Dendritic cell treated with granulocyte-macrophage colony-stimulating factor and Interleukin-4, amounts not matched to agents 40 ng/mL and 50 ng/mL, for 4 days (primary cell): ENCODE data around the gene TRPM2.
A peak's percentile ranks its signal among the peaks of the same experiment; 100 is the strongest.

ENCODE experiments used
- H3K27ac Mint-ChIP-seq: one replicate; pipeline ENCODE4 v1.8.0; 2022; ENCODE audit warnings: mild to moderate bottlenecking, mixed read lengths
- H3K27me3 Mint-ChIP-seq: one replicate; pipeline ENCODE4 v1.8.0; 2022; ENCODE audit warnings: mild to moderate bottlenecking, mixed read lengths
- H3K36me3 Mint-ChIP-seq: one replicate; pipeline ENCODE4 v1.8.0; 2022; ENCODE audit warnings: low read depth, mixed read lengths
- H3K4me1 Mint-ChIP-seq: one replicate; pipeline ENCODE4 v1.8.0; 2022; ENCODE audit warnings: low read depth, mixed read lengths
- H3K4me3 Mint-ChIP-seq: one replicate; pipeline ENCODE4 v1.8.0; 2022; ENCODE audit warnings: mild to moderate bottlenecking, moderate library complexity, mixed read lengths
- H3K9me3 Mint-ChIP-seq: one replicate; pipeline ENCODE4 v1.8.0; 2022; ENCODE audit warnings: mixed read lengths
- intact Hi-C: fragments of 100-400 bp; cut with micrococcal nuclease; formaldehyde crosslinking; loops from one replicate; pipeline ENCODE4 v1.15.0; 2022

The TRPM2 gene

DNA sequence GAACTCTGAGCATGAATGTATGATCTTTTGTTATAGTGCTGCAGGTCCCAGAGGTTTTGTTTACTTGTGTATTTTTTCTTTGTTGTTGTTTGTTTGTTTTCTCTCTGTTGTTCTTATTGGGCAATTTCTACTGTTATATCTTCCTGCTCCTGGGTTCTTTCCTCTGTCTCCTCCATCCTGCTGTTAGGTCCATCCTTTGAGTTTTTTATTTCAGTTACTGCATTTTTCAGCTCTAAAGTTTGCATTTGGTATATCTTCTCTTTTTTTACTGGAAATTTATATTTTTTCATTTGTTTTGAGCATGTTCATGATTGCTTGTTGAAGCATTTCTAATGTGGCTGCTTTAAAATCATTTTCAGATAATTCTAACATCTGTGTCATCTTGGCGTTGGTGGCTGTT is 9.9 kb downstream of the TRPM2 start:
- H3K27ac Mint-ChIP-seq = no peak overlapping the region
- peaks cover 11% of the 10 kb centered on the region for H3K9me3 Mint-ChIP-seq
- H3K4me1 Mint-ChIP-seq = peaks cover 43% of the 10 kb centered on the region
- H3K36me3 Mint-ChIP-seq = peaks cover 68% of the 10 kb centered on the region
- intact Hi-C loops = no loop called here
- H3K27me3 Mint-ChIP-seq = no peaks in the 10 kb centered on the region
- no peak overlapping the region for H3K4me3 Mint-ChIP-seq

DNA sequence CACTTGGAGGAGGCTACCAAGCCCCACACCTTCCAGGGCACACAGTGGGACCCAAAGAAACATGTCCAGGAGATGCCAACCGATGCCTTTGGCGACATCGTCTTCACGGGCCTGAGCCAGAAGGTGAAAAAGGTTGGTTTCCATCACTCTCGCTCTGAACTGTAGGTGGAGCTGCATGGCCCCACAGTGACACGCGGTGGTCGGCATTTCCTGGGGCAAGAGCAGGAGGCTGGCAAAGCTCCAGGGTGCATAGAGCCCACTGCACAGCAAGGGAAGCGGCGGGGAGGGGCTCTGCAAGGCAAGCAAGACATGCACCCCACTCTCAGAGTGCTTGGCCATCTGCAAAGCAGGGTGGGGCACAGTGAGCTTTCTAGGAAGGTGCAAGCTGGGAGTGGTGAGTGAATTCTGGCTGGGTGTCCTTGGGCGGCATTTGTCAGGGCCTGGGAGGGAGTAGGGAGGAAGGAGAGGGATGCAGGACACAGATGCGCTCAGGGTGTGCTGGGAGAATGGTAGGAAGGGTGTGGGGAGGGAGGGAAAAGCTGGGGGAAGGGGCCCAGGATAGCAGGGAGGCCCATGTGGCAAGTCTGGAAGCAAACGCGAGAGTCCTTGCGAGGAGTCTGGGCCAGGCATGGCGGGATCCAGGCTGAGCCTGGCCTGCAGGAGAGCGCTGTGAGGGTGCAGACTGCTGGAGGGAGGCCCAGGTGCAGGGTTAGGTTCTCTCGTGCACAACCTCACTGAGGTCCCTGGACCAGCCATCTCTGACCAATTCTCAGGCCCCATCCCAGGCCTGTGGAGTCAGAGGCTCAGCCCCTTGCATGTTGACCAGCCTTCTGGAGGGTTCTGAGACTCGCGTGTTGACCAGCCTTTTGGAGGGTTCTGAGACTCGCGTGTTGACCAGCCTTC is 11.0 kb downstream of the TRPM2 start:
- no peak overlapping the region for H3K4me3 Mint-ChIP-seq
- no peak overlapping the region for H3K27ac Mint-ChIP-seq
- peaks cover 9% of the 10 kb centered on the region for H3K27me3 Mint-ChIP-seq
- peaks cover 42% of the 10 kb centered on the region for H3K4me1 Mint-ChIP-seq
- H3K36me3 Mint-ChIP-seq = peaks cover 72% of the 10 kb centered on the region
- intact Hi-C loops = no loop called here
- H3K9me3 Mint-ChIP-seq = peaks cover 11% of the 10 kb centered on the region

GRCh38 chr21:44365251-44365966 is 12.0 kb downstream of the TRPM2 start:
- Mint-ChIP-seq H3K27me3 (peaks cover 9% of the 10 kb centered on the region), H3K4me3 (no peak overlapping the region), H3K9me3 (peaks cover 11% of the 10 kb centered on the region), H3K27ac (no peak overlapping the region), H3K4me1 (peaks cover 33% of the 10 kb centered on the region), H3K36me3 (peaks cover 78% of the 10 kb centered on the region)
- intact Hi-C loops = no loop called here

- Mint-ChIP-seq H3K9me3 (peaks cover 11% of the 10 kb centered on the region), H3K36me3 (peaks cover 80% of the 10 kb centered on the region), H3K4me3 (no peak overlapping the region), H3K4me1 (peaks cover 27% of the 10 kb centered on the region), H3K27me3 (peaks cover 9% of the 10 kb centered on the region), H3K27ac (no peak overlapping the region)
- intact Hi-C loops = no loop called here
These were observed 12.7 kb downstream of the TRPM2 start for GRCh38 chr21:44365967-44366585.

DNA sequence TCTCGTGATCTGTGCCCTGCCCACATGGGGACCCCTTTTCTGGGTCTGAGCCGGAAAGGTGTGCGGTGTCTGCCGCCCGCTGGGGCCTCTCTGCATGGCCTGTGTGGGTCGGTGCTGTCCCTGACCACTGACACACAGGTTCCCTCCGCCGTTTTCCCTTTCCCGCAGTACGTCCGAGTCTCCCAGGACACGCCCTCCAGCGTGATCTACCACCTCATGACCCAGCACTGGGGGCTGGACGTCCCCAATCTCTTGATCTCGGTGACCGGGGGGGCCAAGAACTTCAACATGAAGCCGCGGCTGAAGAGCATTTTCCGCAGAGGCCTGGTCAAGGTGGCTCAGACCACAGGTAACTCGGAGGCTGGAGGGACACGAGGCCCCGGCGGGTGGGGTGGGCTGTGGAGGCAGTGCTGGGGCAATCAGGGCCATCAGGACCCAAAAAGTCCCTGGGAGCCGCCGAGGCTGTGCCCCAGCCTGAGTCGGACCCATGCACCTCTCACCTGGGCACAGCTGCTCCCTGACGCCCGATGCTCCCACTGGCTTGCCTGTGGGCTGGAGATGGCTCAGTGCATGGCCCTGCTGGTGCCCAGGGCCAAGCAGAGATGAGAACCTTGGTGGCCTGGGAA is 13.3 kb downstream of the TRPM2 start:
- intact Hi-C loops = no loop called here
- peaks cover 11% of the 10 kb centered on the region for H3K9me3 Mint-ChIP-seq

GRCh38 chr21:44368711-44369446 is 15.5 kb downstream of the TRPM2 start:
- Mint-ChIP-seq H3K4me1 (peaks cover 31% of the 10 kb centered on the region), H3K4me3 (peak overlapping the region; percentile 49)

More for the DNA sequence above, 13.3 kb downstream of the TRPM2 start:
- peaks cover 86% of the 10 kb centered on the region for H3K36me3 Mint-ChIP-seq
- H3K27me3 Mint-ChIP-seq = peaks cover 9% of the 10 kb centered on the region
- no peak overlapping the region for H3K27ac Mint-ChIP-seq
- H3K4me3 Mint-ChIP-seq = no peak overlapping the region
- peaks cover 27% of the 10 kb centered on the region for H3K4me1 Mint-ChIP-seq

GRCh38 chr21:44370027-44370735 is 16.8 kb downstream of the TRPM2 start:
- peak overlapping the region; percentile 26 for H3K4me3 Mint-ChIP-seq
- H3K36me3 Mint-ChIP-seq = peaks cover 79% of the 10 kb centered on the region
- no peak overlapping the region for H3K27ac Mint-ChIP-seq
- H3K9me3 Mint-ChIP-seq = no peaks in the 10 kb centered on the region
- peaks cover 37% of the 10 kb centered on the region for H3K4me1 Mint-ChIP-seq
- peaks cover 9% of the 10 kb centered on the region for H3K27me3 Mint-ChIP-seq
- intact Hi-C loops = no loop called here

More at GRCh38 chr21:44368711-44369446, 15.5 kb downstream of the TRPM2 start:
- Mint-ChIP-seq H3K27me3 (peaks cover 9% of the 10 kb centered on the region), H3K36me3 (peaks cover 84% of the 10 kb centered on the region), H3K9me3 (no peaks in the 10 kb centered on the region), H3K27ac (no peak overlapping the region)
- intact Hi-C loops = no loop called here

DNA sequence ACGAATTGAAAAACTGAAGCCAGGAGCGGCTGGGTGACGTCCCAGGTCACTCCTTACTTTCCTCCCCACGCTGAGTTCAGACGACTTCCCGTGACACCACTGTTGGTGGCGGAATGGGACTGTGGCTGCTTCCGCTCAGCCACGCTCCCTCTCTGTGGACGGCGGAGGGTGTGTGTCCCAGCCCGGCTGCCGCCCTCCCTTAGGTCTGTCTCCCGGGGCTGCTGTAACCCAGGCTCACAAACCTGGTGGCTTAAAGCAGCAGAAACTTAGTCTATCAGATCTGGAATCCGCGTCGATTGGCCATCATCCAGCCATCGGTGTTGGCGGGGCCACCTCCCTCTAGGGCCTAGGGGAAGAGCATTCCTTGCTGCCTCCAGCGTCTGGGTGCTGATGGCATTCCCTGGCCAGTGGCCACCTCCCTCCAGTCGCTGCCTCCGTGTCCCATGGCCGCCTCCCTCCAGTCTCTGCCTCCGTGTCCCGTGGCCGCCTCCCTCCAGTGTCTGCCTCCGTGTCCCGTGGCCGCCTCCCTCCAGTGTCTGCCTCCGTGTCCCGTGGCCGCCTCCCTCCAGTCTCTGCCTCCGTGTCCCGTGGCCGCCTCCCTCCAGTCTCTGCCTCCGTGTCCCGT is 17.5 kb downstream of the TRPM2 start:
- intact Hi-C loops = no loop called here
- peaks cover 79% of the 10 kb centered on the region for H3K36me3 Mint-ChIP-seq
- peaks cover 9% of the 10 kb centered on the region for H3K27me3 Mint-ChIP-seq
- no peak overlapping the region for H3K4me3 Mint-ChIP-seq
- no peak overlapping the region for H3K27ac Mint-ChIP-seq
- no peaks in the 10 kb centered on the region for H3K9me3 Mint-ChIP-seq
- peaks cover 44% of the 10 kb centered on the region for H3K4me1 Mint-ChIP-seq

- peaks cover 9% of the 10 kb centered on the region for H3K27me3 Mint-ChIP-seq
- peaks cover 79% of the 10 kb centered on the region for H3K36me3 Mint-ChIP-seq
- intact Hi-C loops = no loop called here
- H3K4me3 Mint-ChIP-seq = no peak overlapping the region
- peaks cover 45% of the 10 kb centered on the region for H3K4me1 Mint-ChIP-seq
- H3K9me3 Mint-ChIP-seq = no peaks in the 10 kb centered on the region
- no peak overlapping the region for H3K27ac Mint-ChIP-seq
These were observed 18.2 kb downstream of the TRPM2 start for GRCh38 chr21:44371596-44371995.

GRCh38 chr21:44372616-44373015 is 19.2 kb downstream of the TRPM2 start:
- H3K27me3 Mint-ChIP-seq = peaks cover 9% of the 10 kb centered on the region
- peaks cover 50% of the 10 kb centered on the region for H3K4me1 Mint-ChIP-seq
- intact Hi-C loops = no loop called here
- no peak overlapping the region for H3K27ac Mint-ChIP-seq
- no peaks in the 10 kb centered on the region for H3K9me3 Mint-ChIP-seq
- H3K4me3 Mint-ChIP-seq = no peak overlapping the region
- peaks cover 79% of the 10 kb centered on the region for H3K36me3 Mint-ChIP-seq

DNA sequence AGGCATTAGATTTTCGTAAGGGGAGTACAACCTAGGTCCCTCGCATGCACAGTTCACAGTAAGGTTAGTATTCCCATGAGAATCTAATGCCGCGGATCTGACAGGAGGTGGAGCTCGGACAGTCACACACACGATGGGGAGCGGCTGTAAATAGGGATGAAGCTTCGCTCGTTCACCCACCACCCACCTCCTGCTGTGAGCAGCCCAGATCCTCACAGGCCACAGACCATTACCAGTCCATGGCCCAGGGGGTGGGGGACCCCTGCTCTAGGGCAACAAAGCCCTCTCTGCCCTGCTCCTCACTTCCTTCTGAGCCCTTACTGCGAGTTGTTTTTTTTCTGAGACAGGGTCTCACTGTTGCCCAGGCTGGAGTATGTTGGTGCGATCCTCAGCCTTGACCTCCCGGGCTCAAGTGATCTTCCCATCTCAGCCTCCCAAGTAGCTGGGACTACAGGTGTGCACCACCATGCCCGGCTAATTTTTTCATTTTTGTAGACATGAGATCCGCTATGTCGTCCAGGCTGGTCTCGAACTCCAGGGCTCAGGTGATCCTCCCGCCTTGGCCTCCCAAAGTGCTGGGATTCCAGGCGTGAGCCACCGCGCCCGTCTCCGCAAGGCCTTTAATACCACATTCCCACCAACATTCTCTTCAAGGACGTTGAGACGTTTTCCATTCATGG is 21.3 kb downstream of the TRPM2 start:
- peaks cover 81% of the 10 kb centered on the region for H3K36me3 Mint-ChIP-seq
- H3K27ac Mint-ChIP-seq = peak overlapping the region; percentile 30
- intact Hi-C loops = no loop called here
- peaks cover 40% of the 10 kb centered on the region for H3K4me1 Mint-ChIP-seq
- no peaks in the 10 kb centered on the region for H3K27me3 Mint-ChIP-seq
- H3K9me3 Mint-ChIP-seq = no peaks in the 10 kb centered on the region
- H3K4me3 Mint-ChIP-seq = no peak overlapping the region

- peaks cover 40% of the 10 kb centered on the region for H3K4me1 Mint-ChIP-seq
- no peaks in the 10 kb centered on the region for H3K27me3 Mint-ChIP-seq
- peaks cover 83% of the 10 kb centered on the region for H3K36me3 Mint-ChIP-seq
- intact Hi-C loops = no loop called here
- no peak overlapping the region for H3K4me3 Mint-ChIP-seq
- peak overlapping the region; percentile 30 for H3K27ac Mint-ChIP-seq
- H3K9me3 Mint-ChIP-seq = no peaks in the 10 kb centered on the region
These were observed 21.8 kb downstream of the TRPM2 start for GRCh38 chr21:44375281-44375651.
